Measurements from ENCODE around the gene GDI2. TPM values are rescaled to one million over a fixed set of nuclear protein-coding genes. Genes with fewer than 3 reads are reported as not detected.

Gene GDI2
- polyA plus RNA-seq, 3 donors from 2014 or later, result 181 to 290 (median 199) TPM

DNA sequence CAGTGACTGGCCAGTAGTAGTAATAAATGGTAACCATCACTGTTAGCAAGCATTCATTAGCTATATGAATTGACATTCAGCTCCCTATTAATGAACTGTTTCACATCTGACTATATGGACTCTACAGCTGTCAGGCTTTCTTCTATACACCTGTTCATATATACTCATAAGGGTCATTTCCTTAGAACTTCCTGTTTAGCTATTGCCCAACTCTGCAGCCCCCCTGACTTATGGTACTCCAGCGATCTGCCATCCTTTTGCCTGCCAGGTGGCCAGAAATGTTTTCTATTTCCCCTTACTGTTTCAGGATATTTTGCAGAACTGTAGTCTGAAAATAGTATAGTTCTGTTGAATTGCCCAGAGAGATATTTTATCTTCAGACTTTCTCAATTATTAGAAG is 72.0 kb downstream of the GDI2 start:
- DNase-seq, result no peak
- H3K36me3 Mint-ChIP-seq, result peaks cover 7 to 51% (median 26%) of the 10 kb centered on the region in 3 donors
- H3K4me1 Mint-ChIP-seq, result peaks cover 2 to 5% of the 10 kb centered on the region in 2 donors
- no peaks in the 10 kb centered on the region for H3K27me3 Mint-ChIP-seq (ENCODE audit: low read depth in 3 of 3)
- H3K27ac Mint-ChIP-seq, result peak overlapping the region in 1 of 6 donors; percentile 21
- H3K4me3 Mint-ChIP-seq, result no peak overlapping the region
- no peaks in the 10 kb centered on the region for H3K9me3 Mint-ChIP-seq

DNA sequence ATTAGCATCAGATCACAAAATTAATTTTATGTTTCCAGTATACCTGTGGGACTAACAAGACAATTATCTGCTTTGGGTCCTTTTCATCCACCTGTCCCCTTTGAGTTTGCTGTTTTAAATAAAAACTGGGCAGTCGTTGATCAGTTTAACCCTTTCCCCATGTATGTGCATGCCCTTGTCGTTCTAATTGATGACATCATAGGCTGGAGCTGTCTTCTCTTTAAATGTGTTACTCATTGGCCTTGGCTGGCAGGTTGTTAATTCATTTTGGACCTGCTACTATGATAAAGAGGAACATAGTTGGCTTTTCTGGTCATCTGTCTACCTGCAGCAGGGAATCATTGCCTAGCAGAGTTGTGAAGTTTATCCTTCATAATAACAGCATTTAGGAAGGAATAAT is 74.8 kb downstream of the GDI2 start:
- no peak for DNase-seq
- no peaks in the 10 kb centered on the region for H3K27me3 Mint-ChIP-seq (ENCODE audit: low read depth in 3 of 3)
- no peak overlapping the region for H3K4me3 Mint-ChIP-seq
- no peaks in the 10 kb centered on the region for H3K9me3 Mint-ChIP-seq
- H3K27ac Mint-ChIP-seq, result no peak overlapping the region
- peaks cover 12 to 44% (median 20%) of the 10 kb centered on the region in 3 donors for H3K36me3 Mint-ChIP-seq
- H3K4me1 Mint-ChIP-seq, result peaks cover 2 to 17% of the 10 kb centered on the region in 2 donors

DNA sequence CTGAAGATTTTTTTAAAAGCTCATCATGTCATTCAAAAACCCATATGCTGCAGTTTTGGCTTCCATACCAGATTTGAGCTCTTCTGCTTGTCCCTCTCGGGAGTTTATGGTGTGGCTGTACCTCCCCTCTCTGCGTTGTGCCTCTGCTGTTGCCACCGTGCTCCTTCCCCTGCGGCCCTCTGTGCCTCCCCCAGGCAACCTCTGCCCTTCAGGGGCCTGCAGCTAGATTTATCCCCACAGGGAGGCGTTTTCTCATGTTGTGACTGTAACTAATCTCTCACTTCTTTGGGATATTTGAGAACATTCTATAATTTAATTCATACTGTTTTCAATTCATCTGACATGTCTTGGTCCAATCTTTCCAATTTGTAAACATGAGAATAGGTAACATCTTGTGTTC is 75.9 kb downstream of the GDI2 start:
- Mint-ChIP-seq H3K4me3 (no peak overlapping the region), H3K27ac (peak overlapping the region in 1 of 6 donors; percentile 45), H3K36me3 (peaks cover 12 to 44% (median 16%) of the 10 kb centered on the region in 3 donors), H3K9me3 (no peaks in the 10 kb centered on the region), H3K4me1 (peaks cover 2 to 17% of the 10 kb centered on the region in 2 donors), H3K27me3 (ENCODE audit: low read depth in 3 of 3) (no peaks in the 10 kb centered on the region)
- no peak for DNase-seq

DNA sequence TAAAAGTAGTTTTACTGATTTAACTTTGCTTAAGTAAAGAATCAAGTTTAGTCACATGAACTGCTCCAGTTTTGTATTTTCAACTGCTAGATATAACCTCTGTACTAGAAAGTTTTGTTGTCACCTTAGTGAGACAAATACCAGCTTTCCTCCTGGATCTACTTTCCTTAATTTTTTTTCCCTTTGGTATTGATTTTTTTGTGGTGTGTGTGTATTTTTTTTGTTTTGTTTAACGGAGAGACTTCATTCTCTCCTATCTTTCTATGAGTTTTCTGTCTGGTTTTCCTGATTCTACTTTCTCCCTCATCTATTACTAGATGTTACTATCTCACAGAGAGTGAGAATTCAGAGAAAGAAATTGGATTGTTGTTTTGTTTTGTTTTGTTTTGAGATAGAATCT is 76.6 kb downstream of the GDI2 start:
- peaks cover 17 to 45% (median 20%) of the 10 kb centered on the region in 3 donors for H3K36me3 Mint-ChIP-seq
- no peaks in the 10 kb centered on the region for H3K9me3 Mint-ChIP-seq
- peaks cover 2 to 20% of the 10 kb centered on the region in 2 donors for H3K4me1 Mint-ChIP-seq
- DNase-seq, result no peak
- no peaks in the 10 kb centered on the region for H3K27me3 Mint-ChIP-seq (ENCODE audit: low read depth in 3 of 3)
- peak overlapping the region in 2 of 6 donors; percentile 9 to 85 for H3K27ac Mint-ChIP-seq
- no peak overlapping the region for H3K4me3 Mint-ChIP-seq

DNA sequence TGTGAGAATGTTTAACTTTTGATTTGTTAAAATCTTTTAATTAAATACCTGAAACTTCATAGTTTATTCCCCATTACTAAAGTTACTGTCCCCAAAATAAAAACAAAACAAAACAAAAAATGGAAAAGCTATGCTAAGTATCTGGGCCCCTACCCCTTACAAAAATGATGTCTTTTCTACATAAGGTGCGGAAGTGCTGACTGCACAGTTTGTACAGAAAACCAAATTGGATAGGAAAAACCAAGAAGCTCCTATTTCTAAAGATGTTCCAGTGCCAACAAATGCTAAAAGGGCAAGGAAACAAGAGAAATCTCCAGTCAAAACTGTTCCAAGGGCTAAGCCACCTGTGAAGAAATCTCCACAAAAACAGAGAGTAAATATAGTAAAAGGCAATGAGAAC is 78.1 kb downstream of the GDI2 start:
- Mint-ChIP-seq H3K9me3 (no peaks in the 10 kb centered on the region), H3K27ac (peak overlapping the region in 5 of 6 donors; percentile 7 to 68 (median 13)), H3K4me3 (no peak overlapping the region), H3K4me1 (peaks cover 2 to 17% of the 10 kb centered on the region in 2 donors), H3K36me3 (peaks cover 20 to 45% (median 27%) of the 10 kb centered on the region in 3 donors), H3K27me3 (ENCODE audit: low read depth in 3 of 3) (peaks cover 0 to 2% (median 0%) of the 10 kb centered on the region in 3 donors)
- no peak for DNase-seq

GRCh38 chr10:5732141-5732540 is 81.1 kb downstream of the GDI2 start:
- no peak for DNase-seq
- H3K4me1 Mint-ChIP-seq, result peaks cover 2 to 17% of the 10 kb centered on the region in 2 donors
- H3K27ac Mint-ChIP-seq, result peak overlapping the region in 1 of 6 donors; percentile 60
- no peak overlapping the region for H3K4me3 Mint-ChIP-seq
- peaks cover 0 to 2% (median 0%) of the 10 kb centered on the region in 3 donors for H3K27me3 Mint-ChIP-seq (ENCODE audit: low read depth in 3 of 3)
- no peaks in the 10 kb centered on the region for H3K9me3 Mint-ChIP-seq
- H3K36me3 Mint-ChIP-seq, result peaks cover 23 to 43% (median 24%) of the 10 kb centered on the region in 3 donors

DNA sequence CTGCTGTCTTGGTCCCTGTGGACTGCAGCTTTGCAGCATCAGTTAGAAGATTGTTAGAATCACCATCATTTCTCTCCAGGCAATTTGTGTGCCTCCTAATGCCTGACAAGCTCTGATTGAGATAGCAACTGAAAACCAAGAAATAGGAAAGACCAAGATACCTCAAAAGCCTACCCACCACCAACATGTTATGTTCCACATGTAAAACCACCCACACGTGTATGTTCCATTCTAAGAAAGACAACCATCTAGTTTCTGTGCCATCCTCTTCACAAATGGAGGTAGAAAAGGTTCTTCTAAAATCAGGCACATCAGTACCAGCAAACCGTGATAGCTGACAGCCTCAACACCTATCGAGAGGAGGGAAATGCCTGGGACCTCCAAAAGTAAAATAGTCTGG is 81.7 kb downstream of the GDI2 start:
- Mint-ChIP-seq H3K27me3 (ENCODE audit: low read depth in 3 of 3) (peaks cover 0 to 2% (median 0%) of the 10 kb centered on the region in 3 donors), H3K36me3 (peaks cover 24 to 44% (median 26%) of the 10 kb centered on the region in 3 donors), H3K9me3 (no peaks in the 10 kb centered on the region), H3K4me3 (no peak overlapping the region), H3K4me1 (peaks cover under 1 to 17% of the 10 kb centered on the region in 2 donors), H3K27ac (peak overlapping the region in 5 of 6 donors; percentile 34 to 75 (median 56))
- DNase-seq, result no peak

DNA sequence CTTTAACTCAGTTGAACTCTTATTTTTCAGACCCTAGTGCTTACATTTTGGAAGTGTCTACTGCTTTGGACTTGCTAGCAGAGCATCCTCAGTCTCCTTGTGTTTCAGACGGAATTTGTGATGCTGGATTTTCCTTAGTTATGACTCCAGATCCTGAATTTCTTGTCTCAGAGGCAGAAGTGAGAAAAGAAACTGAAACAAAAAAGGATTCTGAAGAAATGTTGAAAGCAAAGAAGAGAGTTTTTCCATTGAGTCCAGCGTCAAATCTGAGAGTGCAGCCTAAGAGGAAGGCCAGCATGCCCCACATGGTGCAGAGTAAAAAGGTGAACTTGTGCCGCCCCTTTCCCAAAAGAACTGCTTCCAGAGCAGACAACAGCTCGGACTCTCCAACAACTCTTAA is 82.5 kb downstream of the GDI2 start:
- Mint-ChIP-seq H3K36me3 (peaks cover 28 to 44% (median 29%) of the 10 kb centered on the region in 3 donors), H3K4me1 (peaks cover 0 to 17% of the 10 kb centered on the region in 2 donors), H3K9me3 (no peaks in the 10 kb centered on the region), H3K27ac (peak overlapping the region in 2 of 6 donors; percentile 0 to 50), H3K27me3 (ENCODE audit: low read depth in 3 of 3) (peaks cover 0 to 2% (median 0%) of the 10 kb centered on the region in 3 donors), H3K4me3 (no peak overlapping the region)
- DNase-seq, result no peak

DNA sequence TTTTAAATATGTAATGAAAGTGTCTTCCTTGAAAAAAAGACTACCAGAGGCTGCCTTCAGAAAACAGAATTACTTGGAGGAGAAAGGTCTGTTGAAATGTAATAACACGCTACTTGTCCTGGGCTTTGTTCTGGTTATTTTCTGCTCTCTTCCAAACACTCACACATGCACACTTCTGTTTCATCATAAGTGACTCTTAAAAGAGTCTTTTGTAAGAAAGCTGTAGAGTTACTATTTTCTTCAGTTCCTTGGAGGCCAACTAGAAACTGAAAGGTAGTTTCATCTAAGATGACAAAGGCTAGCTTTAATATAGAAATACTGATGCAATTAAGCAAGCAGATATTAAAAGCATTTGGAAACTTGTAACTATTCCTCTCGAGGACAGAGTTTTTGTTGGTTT is 89.5 kb downstream of the GDI2 start:
- Mint-ChIP-seq H3K9me3 (no peaks in the 10 kb centered on the region), H3K4me1 (peaks cover 0 to 4% of the 10 kb centered on the region in 2 donors), H3K27ac (peak overlapping the region in 1 of 6 donors; percentile 60), H3K36me3 (peaks cover 10 to 31% (median 12%) of the 10 kb centered on the region in 3 donors), H3K27me3 (ENCODE audit: low read depth in 3 of 3) (no peaks in the 10 kb centered on the region), H3K4me3 (no peak overlapping the region)
- no peak for DNase-seq

GRCh38 chr10:5720182-5720581 is 93.1 kb downstream of the GDI2 start:
- H3K27ac Mint-ChIP-seq, result no peak overlapping the region
- no peaks in the 10 kb centered on the region for H3K27me3 Mint-ChIP-seq (ENCODE audit: low read depth in 3 of 3)
- peaks cover 3 to 14% of the 10 kb centered on the region in 2 donors for H3K4me1 Mint-ChIP-seq
- H3K9me3 Mint-ChIP-seq, result no peaks in the 10 kb centered on the region
- no peak for DNase-seq
- H3K4me3 Mint-ChIP-seq, result no peak overlapping the region
- peaks cover 4 to 21% (median 7%) of the 10 kb centered on the region in 3 donors for H3K36me3 Mint-ChIP-seq

DNA sequence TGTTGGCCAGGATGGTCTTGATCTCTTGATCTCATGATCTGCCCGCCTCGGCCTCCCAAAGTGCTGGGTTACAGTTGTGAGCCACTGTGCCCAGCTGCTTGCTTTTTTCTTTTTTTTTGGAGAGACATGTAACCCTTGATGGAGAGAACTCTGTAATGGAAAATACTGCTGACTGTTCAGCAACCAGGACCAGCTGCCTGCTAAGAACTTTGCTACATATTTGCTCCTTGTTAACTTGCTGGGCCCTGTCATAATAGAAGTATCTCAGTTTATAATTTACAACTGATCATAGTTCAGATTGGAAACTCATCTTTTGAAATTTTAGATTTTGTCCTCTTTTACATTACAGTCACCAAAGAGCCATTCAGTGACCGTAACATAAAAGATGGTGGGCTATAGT is 93.7 kb downstream of the GDI2 start:
- H3K4me1 Mint-ChIP-seq, result peaks cover 3 to 16% of the 10 kb centered on the region in 2 donors
- no peak overlapping the region for H3K4me3 Mint-ChIP-seq
- H3K27ac Mint-ChIP-seq, result no peak overlapping the region
- no peak for DNase-seq
- no peaks in the 10 kb centered on the region for H3K9me3 Mint-ChIP-seq
- peaks cover 4 to 21% (median 7%) of the 10 kb centered on the region in 3 donors for H3K36me3 Mint-ChIP-seq
- H3K27me3 Mint-ChIP-seq (ENCODE audit: low read depth in 3 of 3), result no peaks in the 10 kb centered on the region

Other genes with a start within 250 kb of the GDI2 start
- gene ASB13, start 146.8 kb downstream of the GDI2 start, polyA plus RNA-seq, result 1 to 10 TPM in 2 of 3 donors, not detected in 1; 2.8 to 4.1 TPM
- 10 to 100 TPM in 2 of 3 donors, under 1 TPM in 1; 0.27 to 20.1 (median 13.7) TPM for gene TASOR2, start 128.6 kb downstream of the GDI2 start, polyA plus RNA-seq
- gene ANKRD16, start 76.5 kb upstream of the GDI2 start, polyA plus RNA-seq, result 1 to 10 TPM; 3.2 to 5.0 (median 3.2) TPM
- 10 to 100 TPM; 32.6 to 60.6 (median 46.8) TPM for gene FBH1, start 76.8 kb upstream of the GDI2 start, polyA plus RNA-seq
- gene IL15RA, start 164.1 kb upstream of the GDI2 start, polyA plus RNA-seq, result 10 to 100 TPM in 2 of 3 donors, 1 to 10 TPM in 1; 7.4 to 22.6 (median 14.4) TPM
- 1 to 10 TPM; 2.7 to 3.9 (median 3.6) TPM for gene IL2RA, start 248.9 kb upstream of the GDI2 start, polyA plus RNA-seq